Measurements from ENCODE around the gene ACIN1. TPM values are rescaled to one million over a fixed set of nuclear protein-coding genes. Genes with fewer than 3 reads are reported as not detected.

Gene ACIN1
- total RNA-seq, 1 experiment from 2014 or later = 69.7 TPM

- DNase-seq (ENCODE audit: low read depth, low spot score) = peak; percentile 75
- in situ Hi-C loops (cut with HindIII; ENCODE audit: low pct_unique_long_range_greater_than_20kb, low sequenced_read_pairs) = no loop called here
Observed at GRCh38 chr14:23056145-23056955, 38.6 kb downstream of the ACIN1 start.

GRCh38 chr14:23055621-23056144, 39.3 kb downstream of the ACIN1 start:
- no peak for DNase-seq (ENCODE audit: low read depth, low spot score)
- in situ Hi-C loops (cut with HindIII; ENCODE audit: low pct_unique_long_range_greater_than_20kb, low sequenced_read_pairs) = no loop called here

DNA sequence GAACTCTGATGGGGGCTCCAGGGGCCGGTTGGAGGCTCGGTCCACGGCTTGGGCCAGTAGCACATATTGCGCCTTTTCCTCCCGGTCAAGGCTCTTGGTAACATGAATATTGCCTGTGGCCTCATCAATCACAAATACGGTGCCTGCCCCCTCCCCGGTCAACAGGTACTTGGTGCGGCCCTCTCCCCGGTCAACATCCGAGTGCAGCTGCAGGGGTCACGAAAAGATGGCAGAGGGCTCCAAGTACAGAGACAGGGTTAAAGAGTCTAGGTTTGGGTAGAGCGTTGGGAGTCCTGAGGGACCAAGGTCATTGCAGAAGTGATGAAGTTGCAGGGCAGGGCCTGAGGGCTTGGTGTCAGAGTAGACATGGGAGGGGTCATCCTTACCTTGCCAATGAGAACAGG, 39.8 kb downstream of the ACIN1 start:
- no peak for DNase-seq (ENCODE audit: low read depth, low spot score)
- in situ Hi-C loops (cut with HindIII; ENCODE audit: low pct_unique_long_range_greater_than_20kb, low sequenced_read_pairs) = no loop called here

GRCh38 chr14:23054000-23054811, 40.7 kb downstream of the ACIN1 start:
- in situ Hi-C loops (cut with HindIII; ENCODE audit: low pct_unique_long_range_greater_than_20kb, low sequenced_read_pairs) = no loop called here
- DNase-seq (ENCODE audit: low read depth, low spot score) = no peak

- no peak for DNase-seq (ENCODE audit: low read depth, low spot score)
- in situ Hi-C loops (cut with HindIII; ENCODE audit: low pct_unique_long_range_greater_than_20kb, low sequenced_read_pairs) = no loop called here
Observed at GRCh38 chr14:23053426-23053825, 41.5 kb downstream of the ACIN1 start.

- in situ Hi-C loops (cut with HindIII; ENCODE audit: low pct_unique_long_range_greater_than_20kb, low sequenced_read_pairs) = no loop called here
- no peak for DNase-seq (ENCODE audit: low read depth, low spot score)
Observed at GRCh38 chr14:23052671-23053070, 42.3 kb downstream of the ACIN1 start.

- DNase-seq (ENCODE audit: low read depth, low spot score) = peak; percentile 46
- in situ Hi-C loops (cut with HindIII; ENCODE audit: low pct_unique_long_range_greater_than_20kb, low sequenced_read_pairs) = no loop called here
Observed at GRCh38 chr14:23052182-23052623, 42.7 kb downstream of the ACIN1 start.

GRCh38 chr14:23051141-23052057, 43.5 kb downstream of the ACIN1 start:
- DNase-seq (ENCODE audit: low read depth, low spot score) = no peak
- in situ Hi-C loops (cut with HindIII; ENCODE audit: low pct_unique_long_range_greater_than_20kb, low sequenced_read_pairs) = no loop called here

DNA sequence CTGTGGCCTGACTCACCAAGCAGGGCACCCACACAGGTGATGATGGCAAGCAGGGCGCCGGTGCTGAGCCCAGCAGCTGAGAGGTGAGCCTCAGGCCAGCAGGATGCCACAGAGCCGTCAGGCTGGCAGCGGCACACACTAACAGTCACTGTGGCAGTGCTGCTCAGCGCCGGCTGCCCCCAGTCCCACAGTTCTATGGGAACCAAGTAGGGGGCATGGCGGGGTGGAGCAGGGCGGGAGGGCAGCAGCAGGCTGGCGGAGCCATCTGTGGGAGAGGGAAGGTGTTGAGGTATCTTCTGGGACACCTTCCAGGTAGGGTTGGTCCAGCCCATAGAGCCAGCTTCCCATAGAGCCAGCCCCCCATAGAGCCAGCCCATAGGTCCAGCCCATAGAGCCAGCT, 45.9 kb downstream of the ACIN1 start:
- in situ Hi-C loops (cut with HindIII; ENCODE audit: low pct_unique_long_range_greater_than_20kb, low sequenced_read_pairs) = no loop called here
- no peak for DNase-seq (ENCODE audit: low read depth, low spot score)

- in situ Hi-C loops (cut with HindIII; ENCODE audit: low pct_unique_long_range_greater_than_20kb, low sequenced_read_pairs) = no loop called here
- no peak for DNase-seq (ENCODE audit: low read depth, low spot score)
Observed at GRCh38 chr14:23047751-23048693, 46.9 kb downstream of the ACIN1 start.

DNA sequence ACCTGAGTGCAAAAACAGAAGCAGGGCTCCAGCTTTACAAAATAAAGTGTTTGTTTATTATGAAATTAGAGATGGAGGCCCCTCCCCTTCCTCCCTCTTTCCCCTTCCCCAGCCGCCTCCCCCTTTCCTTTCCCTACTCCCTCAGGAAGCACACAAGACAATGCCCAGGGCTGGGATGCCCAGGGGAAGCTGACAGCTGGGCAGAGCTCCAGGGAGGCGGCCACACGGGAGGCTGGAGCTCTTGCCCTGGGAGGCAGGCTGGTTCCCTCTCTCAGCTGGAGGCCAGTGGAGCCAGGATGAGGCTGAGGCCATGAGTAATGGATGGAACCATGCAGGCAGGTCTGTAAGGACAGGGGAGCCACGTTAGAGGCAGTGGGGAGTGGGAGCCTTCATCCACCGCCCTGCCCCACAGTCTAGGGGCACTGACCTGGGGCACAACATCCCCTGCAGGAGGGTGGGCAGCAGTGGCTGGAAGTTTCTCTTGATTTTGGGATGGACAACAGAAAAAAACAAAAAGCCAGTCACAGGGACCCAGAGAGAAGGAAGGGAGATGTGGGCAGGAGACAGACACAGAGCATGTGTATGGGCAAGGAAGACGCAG, 47.8 kb downstream of the ACIN1 start:
- in situ Hi-C loops (cut with HindIII; ENCODE audit: low pct_unique_long_range_greater_than_20kb, low sequenced_read_pairs) = no loop called here
- no peak for DNase-seq (ENCODE audit: low read depth, low spot score)

- DNase-seq (ENCODE audit: low read depth, low spot score) = no peak
- in situ Hi-C loops (cut with HindIII; ENCODE audit: low pct_unique_long_range_greater_than_20kb, low sequenced_read_pairs) = no loop called here
Observed at GRCh38 chr14:23045419-23046357, 49.2 kb downstream of the ACIN1 start.

DNA sequence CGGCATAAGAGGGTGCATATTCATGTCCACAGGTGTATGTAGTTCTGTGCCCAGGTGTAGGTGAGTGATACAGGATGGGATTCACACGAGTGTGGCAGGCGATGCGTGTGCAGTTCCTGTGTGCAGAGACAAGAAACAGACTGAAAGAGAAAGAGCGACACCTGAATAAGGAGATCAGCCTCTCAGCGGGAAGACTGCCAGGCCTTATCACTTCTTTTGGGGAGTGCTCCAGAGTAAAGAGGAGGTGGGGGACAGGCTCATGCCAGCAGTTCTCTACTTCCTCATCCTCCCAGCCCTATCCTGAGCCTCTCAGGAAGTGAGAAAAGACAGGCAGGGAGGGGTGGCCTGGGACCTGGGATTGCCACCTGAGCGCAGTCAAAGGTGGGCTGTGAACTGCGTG, 50.1 kb downstream of the ACIN1 start:
- in situ Hi-C loops (cut with HindIII; ENCODE audit: low pct_unique_long_range_greater_than_20kb, low sequenced_read_pairs) = no loop called here

GRCh38 chr14:23043754-23044153, 51.2 kb downstream of the ACIN1 start:
- no peak for DNase-seq (ENCODE audit: low read depth, low spot score)
- in situ Hi-C loops (cut with HindIII; ENCODE audit: low pct_unique_long_range_greater_than_20kb, low sequenced_read_pairs) = no loop called here

More for the DNA sequence above, 50.1 kb downstream of the ACIN1 start:
- no peak for DNase-seq (ENCODE audit: low read depth, low spot score)

GRCh38 chr14:23043145-23043544, 51.8 kb downstream of the ACIN1 start:
- in situ Hi-C loops (cut with HindIII; ENCODE audit: low pct_unique_long_range_greater_than_20kb, low sequenced_read_pairs) = no loop called here
- DNase-seq (ENCODE audit: low read depth, low spot score) = no peak

All from SK-MEL-5 (cell line).